A172 (cell line): Measurements from ENCODE around the gene CDKL4. TPM values are rescaled to one million over a fixed set of nuclear protein-coding genes. Genes with fewer than 3 reads are reported as not detected.
"Not testable (repeated sequence)": the region's sequence is repeated elsewhere in the genome, so short reads cannot be mapped to it uniquely, and the experiment has no call there.

Experiments used
- DNase-seq: peaks from one replicate; pipeline ENCODE4 v3.0.0-alpha.2; 2015; ENCODE audit warnings: low spot score
- total RNA-seq: library from RNA; depleted of rRNA; stranded (reverse); fragments of >200 nt; shearing (Covaris generic); gene quantifications from 2 replicates; pipeline ENCODE4 v1.2.3, GENCODE V29; 2014; rRNA removed

Gene CDKL4
- 0.10 TPM in 1 of 2 replicates, not detected in the other for total RNA-seq

GRCh38 chr2:39243469-39244123, at the start of gene CDKL4:
TSS of gene CDKL4 (minus strand) at chr2:39243970.
- no peak for DNase-seq

GRCh38 chr2:39290433-39290832, 46.7 kb upstream of the CDKL4 start:
- DNase-seq, result no peak

GRCh38 chr2:39289609-39290008, 45.8 kb upstream of the CDKL4 start:
- no peak for DNase-seq

- DNase-seq, result no peak
Measured at GRCh38 chr2:39283561-39283960, 39.8 kb upstream of the CDKL4 start.

GRCh38 chr2:39281391-39281790, 37.6 kb upstream of the CDKL4 start:
- no peak for DNase-seq

GRCh38 chr2:39275016-39275415, 31.2 kb upstream of the CDKL4 start:
- DNase-seq, result peak; percentile 21

- no peak for DNase-seq
Measured at GRCh38 chr2:39269941-39270340, 26.2 kb upstream of the CDKL4 start.

- no peak for DNase-seq
Measured at GRCh38 chr2:39266916-39267434, 23.2 kb upstream of the CDKL4 start.

- no peak for DNase-seq
Measured at GRCh38 chr2:39266139-39266805, 22.5 kb upstream of the CDKL4 start.

- DNase-seq, result no peak
Measured at GRCh38 chr2:39265315-39265714, 21.5 kb upstream of the CDKL4 start.

- DNase-seq, result no peak
Measured at GRCh38 chr2:39264733-39265132, 21.0 kb upstream of the CDKL4 start.

- no peak for DNase-seq
Measured at GRCh38 chr2:39260087-39260486, 16.3 kb upstream of the CDKL4 start.

GRCh38 chr2:39256040-39256439, 12.3 kb upstream of the CDKL4 start:
- DNase-seq, result no peak

- DNase-seq, result no peak
Measured at GRCh38 chr2:39252888-39253518, 9.2 kb upstream of the CDKL4 start.

GRCh38 chr2:39247512-39248043, 3.8 kb upstream of the CDKL4 start:
- no peak for DNase-seq

GRCh38 chr2:39246382-39246980, 2.7 kb upstream of the CDKL4 start:
- DNase-seq, result no peak

GRCh38 chr2:39244963-39245625, 1.3 kb upstream of the CDKL4 start:
- not testable (repeated sequence) for DNase-seq

GRCh38 chr2:39244241-39244862, 582 bp upstream of the CDKL4 start:
- DNase-seq, result not testable (repeated sequence)

GRCh38 chr2:39241588-39241987, 2.2 kb downstream of the CDKL4 start:
- no peak for DNase-seq

- DNase-seq, result no peak
Measured at GRCh38 chr2:39240758-39241157, 3.0 kb downstream of the CDKL4 start.

- no peak for DNase-seq
Measured at GRCh38 chr2:39234754-39235153, 9.0 kb downstream of the CDKL4 start.
